TTC549 (cell line): ENCODE measurements around the gene TACC2.

ENCODE experiments used
- FAIRE-seq: peaks from 2 replicates; lab custom pipeline; 2012; peaks lifted over from hg19 to GRCh38; lab: Jason Lieb, UNC

The TACC2 gene

GRCh38 chr10:122170802-122171201 is 181.8 kb downstream of the TACC2 start:
- FAIRE-seq, result no peak

GRCh38 chr10:122171302-122172075 is 182.5 kb downstream of the TACC2 start:
- no peak for FAIRE-seq

- FAIRE-seq, result no peak
Observed at GRCh38 chr10:122172361-122173008, 183.5 kb downstream of the TACC2 start.

GRCh38 chr10:122173337-122173736 is 184.4 kb downstream of the TACC2 start:
- no peak for FAIRE-seq

GRCh38 chr10:122173766-122174435 is 184.9 kb downstream of the TACC2 start:
- no peak for FAIRE-seq

GRCh38 chr10:122176232-122177213 is 187.6 kb downstream of the TACC2 start:
- FAIRE-seq, result no peak

GRCh38 chr10:122178655-122179054 is 189.7 kb downstream of the TACC2 start:
- FAIRE-seq, result no peak

GRCh38 chr10:122181041-122181732 is 192.2 kb downstream of the TACC2 start:
- FAIRE-seq, result no peak

- FAIRE-seq, result no peak
Observed at GRCh38 chr10:122181876-122182275, 192.9 kb downstream of the TACC2 start.

GRCh38 chr10:122182308-122182707 is 193.3 kb downstream of the TACC2 start:
- FAIRE-seq, result no peak

GRCh38 chr10:122184254-122184653 is 195.3 kb downstream of the TACC2 start:
- FAIRE-seq, result no peak

- no peak for FAIRE-seq
Observed at GRCh38 chr10:122185643-122186042, 196.7 kb downstream of the TACC2 start.

- no peak for FAIRE-seq
Observed at GRCh38 chr10:122186816-122187810, 198.2 kb downstream of the TACC2 start.

GRCh38 chr10:122188706-122189105 is 199.7 kb downstream of the TACC2 start:
- FAIRE-seq, result no peak

- no peak for FAIRE-seq
Observed at GRCh38 chr10:122189185-122189584, 200.2 kb downstream of the TACC2 start.

- FAIRE-seq, result no peak
Observed at GRCh38 chr10:122190176-122190943, 201.4 kb downstream of the TACC2 start.

- FAIRE-seq, result no peak
Observed at GRCh38 chr10:122191936-122192541, 203.1 kb downstream of the TACC2 start.

- FAIRE-seq, result no peak
Observed at GRCh38 chr10:122194251-122194650, 205.3 kb downstream of the TACC2 start.

- no peak for FAIRE-seq
Observed at GRCh38 chr10:122196218-122196617, 207.3 kb downstream of the TACC2 start.
